Activated naive CD8-positive, alpha-beta T cell (primary cell): ENCODE results near the gene ZNF493.

ENCODE experiments used
- H3K27ac Mint-ChIP-seq: one replicate; pipeline ENCODE4 v1.8.0; 2021; ENCODE audit warnings: mixed read lengths
- H3K27me3 Mint-ChIP-seq: one replicate; pipeline ENCODE4 v1.8.0; 2021; ENCODE audit warnings: mixed read lengths
- H3K36me3 Mint-ChIP-seq: one replicate; pipeline ENCODE4 v1.8.0; 2021; ENCODE audit warnings: mixed read lengths
- H3K4me1 Mint-ChIP-seq: one replicate; pipeline ENCODE4 v1.8.0; 2021; ENCODE audit warnings: low read depth, mixed read lengths
- H3K4me3 Mint-ChIP-seq: one replicate; pipeline ENCODE4 v1.8.0; 2021; ENCODE audit warnings: mild to moderate bottlenecking, mixed read lengths
- H3K9me3 Mint-ChIP-seq: one replicate; pipeline ENCODE4 v1.8.0; 2021; ENCODE audit warnings: low read depth, mixed read lengths

The ZNF493 gene

DNA sequence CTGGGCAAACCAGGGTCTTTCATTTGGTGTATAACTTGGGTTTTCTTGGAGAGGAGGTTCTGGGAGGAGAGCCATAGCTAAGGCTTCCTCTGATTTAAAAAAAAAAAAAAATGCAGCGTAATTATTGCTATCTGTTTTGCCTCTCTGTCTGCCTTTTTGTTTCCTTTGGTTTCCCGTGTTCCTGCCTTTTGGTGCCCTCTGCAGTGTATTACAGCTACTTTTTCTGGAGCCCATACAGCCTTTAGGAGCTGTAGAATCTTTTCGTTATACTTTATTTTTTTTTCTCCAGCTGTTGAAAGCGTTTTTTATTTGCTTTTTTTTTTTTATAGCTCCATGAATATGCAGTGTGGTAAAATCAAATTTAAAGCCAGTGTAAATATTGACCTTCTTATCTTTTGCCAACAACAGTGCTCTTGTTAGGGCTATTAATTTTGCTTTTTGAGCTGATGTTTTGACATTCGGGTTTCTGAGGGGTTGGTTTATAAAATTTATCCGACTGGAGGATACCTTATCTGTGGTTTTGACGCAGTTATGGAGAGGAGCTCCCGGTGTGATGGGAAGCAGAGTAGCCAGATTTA, 38.1 kb downstream of the ZNF493 start:
- no peak overlapping the region for H3K27ac Mint-ChIP-seq
- H3K9me3 Mint-ChIP-seq, result peaks cover 21% of the 10 kb centered on the region
- H3K4me1 Mint-ChIP-seq, result no peaks in the 10 kb centered on the region
- H3K36me3 Mint-ChIP-seq, result peaks cover 13% of the 10 kb centered on the region
- H3K4me3 Mint-ChIP-seq, result no peak overlapping the region
- H3K27me3 Mint-ChIP-seq, result no peaks in the 10 kb centered on the region

DNA sequence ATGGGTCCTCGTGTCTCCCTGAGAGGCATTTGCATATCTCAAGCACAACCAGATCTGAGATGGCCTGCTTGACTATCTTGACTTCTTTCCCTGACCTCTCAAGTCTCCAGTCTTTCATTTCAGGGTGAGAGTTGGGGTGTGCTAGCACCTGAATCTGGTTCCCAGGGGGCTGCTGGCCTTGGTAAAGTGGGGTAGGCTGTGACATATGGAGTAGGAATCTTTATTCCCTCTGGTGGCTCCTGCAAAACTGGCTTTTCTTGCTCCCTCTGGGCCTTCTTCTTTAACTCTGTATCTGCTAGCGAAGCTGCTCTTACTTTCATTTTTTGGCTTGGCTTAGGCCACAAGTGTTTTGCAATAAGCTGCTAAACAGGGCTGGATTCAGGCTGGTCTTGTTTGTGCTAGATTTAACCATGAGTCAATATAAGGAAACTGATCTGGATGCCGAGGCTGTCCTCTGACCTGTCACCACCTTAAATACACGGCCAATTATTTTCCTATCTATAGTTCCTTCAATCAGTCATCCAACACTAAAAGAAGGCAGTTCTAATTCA, 42.3 kb downstream of the ZNF493 start:
- H3K27me3 Mint-ChIP-seq, result no peaks in the 10 kb centered on the region
- H3K27ac Mint-ChIP-seq, result no peak overlapping the region
- H3K4me1 Mint-ChIP-seq, result no peaks in the 10 kb centered on the region
- no peak overlapping the region for H3K4me3 Mint-ChIP-seq
- peaks cover 19% of the 10 kb centered on the region for H3K36me3 Mint-ChIP-seq
- peaks cover 12% of the 10 kb centered on the region for H3K9me3 Mint-ChIP-seq

DNA sequence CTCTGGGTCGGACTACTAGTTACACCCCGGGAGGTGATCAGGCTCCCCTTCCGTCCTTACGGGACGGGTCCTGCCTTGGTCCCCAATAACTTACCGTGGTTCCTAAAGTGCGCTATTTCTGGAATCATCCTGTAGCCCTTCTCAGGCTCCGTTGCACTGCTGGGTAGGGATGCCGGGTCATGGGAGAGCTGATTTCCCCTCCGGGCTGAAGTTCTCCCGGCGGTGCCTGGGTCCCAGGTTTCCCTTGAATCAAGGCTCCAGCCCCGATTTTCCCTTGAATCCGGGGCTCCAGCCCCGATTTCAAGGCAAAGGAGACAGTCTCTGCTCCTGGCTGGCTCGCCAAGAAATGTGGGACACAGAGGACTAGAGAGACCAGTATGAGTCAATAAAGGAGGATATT, 43.4 kb downstream of the ZNF493 start:
- Mint-ChIP-seq H3K27ac (no peak overlapping the region), H3K4me3 (no peak overlapping the region), H3K4me1 (no peaks in the 10 kb centered on the region), H3K36me3 (peaks cover 19% of the 10 kb centered on the region), H3K27me3 (no peaks in the 10 kb centered on the region), H3K9me3 (peaks cover 12% of the 10 kb centered on the region)

DNA sequence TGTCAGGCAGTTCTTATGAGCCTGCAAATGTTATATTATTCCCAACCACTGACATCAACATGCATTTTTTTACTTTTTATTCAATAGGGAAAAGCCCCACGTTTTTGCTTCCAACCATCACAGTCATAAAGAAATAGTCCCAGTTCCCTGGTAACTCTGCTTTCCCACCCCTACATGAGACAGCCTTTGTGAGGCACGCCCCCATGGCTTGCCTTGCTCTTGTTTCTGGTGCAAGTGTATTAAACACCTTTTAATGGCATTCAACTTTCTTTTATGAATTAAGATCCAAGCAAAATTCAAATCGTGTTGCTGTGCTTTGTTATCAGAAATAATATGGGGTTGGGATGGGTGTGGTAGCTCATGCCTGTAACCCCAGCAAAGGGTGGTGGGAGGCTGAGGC, 54.3 kb downstream of the ZNF493 start:
- Mint-ChIP-seq H3K4me1 (no peaks in the 10 kb centered on the region), H3K27ac (no peak overlapping the region), H3K27me3 (no peaks in the 10 kb centered on the region), H3K9me3 (peaks cover 5% of the 10 kb centered on the region), H3K36me3 (peaks cover 32% of the 10 kb centered on the region), H3K4me3 (no peak overlapping the region)

DNA sequence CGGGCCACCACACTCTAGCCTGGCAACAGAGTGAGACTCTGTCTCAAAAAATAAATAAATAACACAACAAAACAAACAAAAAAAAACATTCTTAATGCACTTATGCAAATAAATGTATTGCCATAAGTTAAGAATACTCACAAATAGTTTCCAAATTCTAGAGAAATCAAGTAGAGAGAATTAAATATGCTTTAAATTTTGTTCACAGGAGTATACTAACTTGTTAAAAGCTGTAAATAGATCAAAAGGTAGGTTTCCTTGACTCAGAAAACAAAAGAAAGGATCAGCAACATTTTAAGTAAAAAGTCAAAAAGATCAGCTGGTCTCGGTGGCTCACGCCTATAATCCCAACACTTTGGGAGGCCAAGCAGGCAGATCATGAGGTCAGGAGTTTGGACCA, 58.0 kb downstream of the ZNF493 start:
- Mint-ChIP-seq H3K4me3 (no peak overlapping the region), H3K9me3 (peaks cover 10% of the 10 kb centered on the region), H3K36me3 (peaks cover 23% of the 10 kb centered on the region), H3K27ac (no peak overlapping the region), H3K27me3 (no peaks in the 10 kb centered on the region), H3K4me1 (no peaks in the 10 kb centered on the region)

DNA sequence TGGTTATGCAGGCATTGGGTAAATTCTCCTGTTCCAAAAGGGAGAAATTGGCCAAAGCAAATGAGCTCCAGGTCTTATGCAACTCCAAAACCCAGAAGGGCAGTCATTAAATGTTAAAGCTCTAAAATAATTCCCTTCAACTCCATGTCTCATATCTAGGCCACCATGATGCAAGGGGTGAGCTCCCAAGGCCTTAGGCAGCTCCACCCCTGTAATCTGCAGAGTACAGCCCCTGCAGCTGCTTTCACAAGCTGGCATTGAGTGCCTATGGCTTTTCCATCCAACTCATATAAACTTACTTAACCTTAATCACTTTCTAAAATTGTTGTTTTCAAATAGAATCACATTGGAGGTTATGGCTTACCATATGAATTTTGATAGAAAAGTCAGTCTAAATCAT, 63.8 kb downstream of the ZNF493 start:
- Mint-ChIP-seq H3K4me3 (no peak overlapping the region), H3K4me1 (peaks cover 5% of the 10 kb centered on the region), H3K9me3 (peaks cover 9% of the 10 kb centered on the region), H3K27ac (no peak overlapping the region), H3K27me3 (peaks cover 6% of the 10 kb centered on the region), H3K36me3 (peaks cover 25% of the 10 kb centered on the region)

DNA sequence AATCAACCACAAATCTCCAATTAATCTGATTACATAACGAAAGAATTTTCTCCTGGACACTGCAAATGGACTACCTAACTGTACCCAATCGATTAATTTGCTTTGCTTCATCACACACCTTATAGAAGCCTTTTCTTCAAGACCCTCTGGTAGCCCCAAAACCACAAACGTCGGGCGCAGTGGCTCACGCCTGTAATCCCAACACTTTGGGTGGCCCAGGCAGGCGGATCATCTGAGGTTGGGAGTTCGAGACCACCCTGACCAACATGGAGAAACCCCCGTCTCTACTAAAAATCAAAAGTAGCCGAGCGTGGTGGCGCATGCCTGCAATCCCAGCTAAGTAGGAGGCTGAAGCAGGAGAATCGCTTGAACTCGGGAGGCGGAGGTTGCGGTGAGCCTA, 65.6 kb downstream of the ZNF493 start:
- Mint-ChIP-seq H3K36me3 (peaks cover 19% of the 10 kb centered on the region), H3K4me1 (peaks cover 5% of the 10 kb centered on the region), H3K27ac (no peak overlapping the region), H3K9me3 (peaks cover 8% of the 10 kb centered on the region), H3K4me3 (peak overlapping the region; percentile 13), H3K27me3 (peaks cover 6% of the 10 kb centered on the region)

DNA sequence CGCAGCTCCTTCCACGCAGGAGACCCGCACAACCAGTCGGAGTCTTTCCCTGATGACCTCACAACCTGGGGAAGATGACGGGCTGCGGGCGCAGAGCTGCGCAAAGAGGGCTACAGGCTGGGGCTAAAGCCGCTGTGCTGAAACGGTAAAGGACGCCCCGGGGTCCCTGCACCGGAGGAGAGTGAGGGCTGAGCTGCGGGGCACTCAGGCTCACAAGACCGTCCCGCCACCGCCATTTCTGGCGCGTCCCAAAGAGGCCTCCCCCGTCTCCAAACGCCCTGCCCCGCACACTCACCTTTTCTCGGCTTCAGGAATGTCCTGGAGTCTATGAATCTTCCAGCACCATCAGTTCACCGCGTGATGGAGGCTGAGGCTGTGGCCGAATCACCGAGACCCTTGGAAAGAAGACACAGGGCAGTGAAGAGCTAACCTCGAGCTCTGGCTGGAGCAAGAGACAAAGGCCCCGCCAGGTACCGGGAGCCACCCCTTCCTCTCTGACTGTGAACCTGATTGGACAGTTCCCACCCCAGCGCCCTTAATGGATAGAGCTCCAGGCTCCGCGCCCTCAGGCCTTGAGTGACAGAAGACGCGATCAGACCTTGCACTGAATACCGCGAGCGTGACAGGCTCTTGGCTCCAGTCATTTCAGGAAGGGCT, 66.6 kb downstream of the ZNF493 start:
- Mint-ChIP-seq H3K9me3 (peaks cover 4% of the 10 kb centered on the region), H3K36me3 (peaks cover 14% of the 10 kb centered on the region), H3K27ac (no peak overlapping the region), H3K4me1 (peaks cover 5% of the 10 kb centered on the region), H3K4me3 (peak overlapping the region; percentile 88), H3K27me3 (peaks cover 6% of the 10 kb centered on the region)

DNA sequence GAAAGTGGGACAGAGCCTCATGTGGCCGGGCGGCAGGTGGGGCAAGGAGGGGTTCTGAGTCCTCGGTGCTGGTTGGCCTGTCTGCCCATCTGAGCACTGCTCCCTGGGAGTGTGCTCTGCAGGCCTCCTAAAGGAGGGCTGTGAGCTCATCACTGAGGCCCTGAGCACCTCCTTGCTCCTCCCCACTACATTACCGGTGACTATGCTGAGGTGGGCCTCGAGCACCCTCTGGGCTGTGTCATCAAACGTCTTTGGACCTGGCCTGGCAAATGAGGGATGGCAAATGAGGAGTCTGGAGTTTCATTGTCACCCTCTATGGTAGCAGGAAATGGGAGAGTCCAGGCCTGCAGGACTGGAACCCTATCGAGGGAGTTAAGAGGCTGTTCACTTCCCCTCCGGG, 69.7 kb downstream of the ZNF493 start:
- H3K36me3 Mint-ChIP-seq, result peaks cover 10% of the 10 kb centered on the region
- no peaks in the 10 kb centered on the region for H3K9me3 Mint-ChIP-seq
- H3K27ac Mint-ChIP-seq, result no peak overlapping the region
- H3K4me1 Mint-ChIP-seq, result peaks cover 5% of the 10 kb centered on the region
- no peak overlapping the region for H3K4me3 Mint-ChIP-seq
- H3K27me3 Mint-ChIP-seq, result peaks cover 6% of the 10 kb centered on the region

DNA sequence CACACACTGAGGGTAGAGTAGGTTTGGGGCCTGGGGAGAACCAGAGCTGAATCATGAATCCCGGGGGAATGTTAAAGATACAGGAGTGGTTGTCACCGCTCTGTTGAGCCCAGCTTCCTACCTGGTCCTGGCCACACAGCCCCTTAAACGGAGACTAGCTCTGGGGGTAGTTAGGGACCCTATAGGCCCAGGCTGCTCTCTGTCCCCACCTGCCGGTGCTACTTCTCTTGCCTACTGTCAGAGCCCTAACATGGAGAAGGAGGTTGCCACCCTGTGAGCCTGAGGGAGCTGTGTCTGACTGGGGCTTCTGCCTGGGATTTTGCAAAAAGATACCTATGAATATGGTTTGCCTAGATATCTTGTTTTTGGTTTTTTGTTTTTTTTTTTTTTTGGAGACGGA, 71.9 kb downstream of the ZNF493 start:
- H3K36me3 Mint-ChIP-seq, result peaks cover 3% of the 10 kb centered on the region
- H3K4me3 Mint-ChIP-seq, result no peak overlapping the region
- no peak overlapping the region for H3K27ac Mint-ChIP-seq
- no peaks in the 10 kb centered on the region for H3K9me3 Mint-ChIP-seq
- peaks cover 2% of the 10 kb centered on the region for H3K4me1 Mint-ChIP-seq
- H3K27me3 Mint-ChIP-seq, result peaks cover 2% of the 10 kb centered on the region

DNA sequence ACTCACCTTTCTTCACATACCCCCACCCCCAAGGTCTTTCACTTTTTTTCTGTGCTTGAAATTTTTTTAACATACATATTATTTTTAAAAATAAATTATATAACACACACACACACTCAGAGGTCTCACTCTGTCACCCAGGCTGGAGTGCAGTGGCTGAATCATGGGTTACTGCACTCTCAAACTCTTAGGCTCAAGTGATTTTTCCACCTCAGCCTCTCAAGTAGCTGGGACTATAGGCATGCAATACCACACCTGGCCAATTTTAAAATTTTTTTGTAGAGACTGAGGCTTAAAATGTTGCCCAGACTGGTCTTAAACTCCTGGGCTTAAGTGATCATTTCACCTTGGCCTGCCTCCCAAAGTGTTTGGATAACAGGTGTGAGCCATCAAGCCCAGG, 75.6 kb downstream of the ZNF493 start:
- no peak overlapping the region for H3K4me3 Mint-ChIP-seq
- H3K27ac Mint-ChIP-seq, result no peak overlapping the region
- peaks cover 4% of the 10 kb centered on the region for H3K4me1 Mint-ChIP-seq
- H3K36me3 Mint-ChIP-seq, result no peaks in the 10 kb centered on the region
- H3K9me3 Mint-ChIP-seq, result no peaks in the 10 kb centered on the region
- peaks cover 5% of the 10 kb centered on the region for H3K27me3 Mint-ChIP-seq

DNA sequence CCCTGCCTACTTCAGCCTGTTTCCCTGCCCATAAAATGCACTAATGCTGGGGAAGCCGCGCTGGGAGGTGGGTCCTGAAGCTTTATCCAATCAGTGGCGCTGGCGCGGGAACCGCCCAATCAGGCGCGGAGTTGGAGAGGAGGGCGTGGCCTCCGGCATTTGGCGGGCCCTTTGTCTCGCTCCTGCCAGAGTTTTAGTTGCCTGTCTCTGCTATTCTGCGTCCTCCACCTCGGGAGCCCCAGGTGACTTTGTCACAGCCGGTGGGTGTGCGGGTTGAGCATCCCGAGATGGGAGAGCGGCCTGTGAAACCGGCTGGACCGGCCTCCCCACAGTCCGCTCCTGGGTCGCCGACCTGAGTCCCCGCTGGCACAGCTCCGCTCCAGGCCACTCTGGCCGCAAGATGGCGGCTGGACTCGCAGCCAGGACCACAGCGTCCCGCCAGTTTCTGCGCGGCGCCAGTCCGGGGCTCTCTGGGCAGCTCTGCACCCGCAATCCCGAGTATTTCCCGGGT, 77.8 kb downstream of the ZNF493 start:
- no peaks in the 10 kb centered on the region for H3K9me3 Mint-ChIP-seq
- H3K27ac Mint-ChIP-seq, result no peak overlapping the region
- H3K4me3 Mint-ChIP-seq, result peak overlapping the region; percentile 80
- peaks cover 5% of the 10 kb centered on the region for H3K27me3 Mint-ChIP-seq
- peaks cover 4% of the 10 kb centered on the region for H3K4me1 Mint-ChIP-seq
- no peaks in the 10 kb centered on the region for H3K36me3 Mint-ChIP-seq
